Prostate gland (tissue), 2 donors: ENCODE results near the gene USP13. TPM values are rescaled to one million over a fixed set of nuclear protein-coding genes. Genes with fewer than 3 reads are reported as not detected.

ENCODE experiments used
- DNase-seq: peaks from one replicate; pipeline ENCODE4 v3.0.0-alpha.2; 2019; ENCODE audit warnings: low spot score
- H3K27ac ChIP-seq, 2 donors: fragments of 200-600 bp; sonication (generic); 2 replicates each; pipeline ENCODE4 v1.5.1; 2017 to 2019
- H3K27me3 ChIP-seq: fragments of 200-600 bp; sonication (generic); replicated peaks from 2 replicates; pipeline ENCODE4 v1.5.1; 2019; ENCODE audit not compliant: insufficient read depth
- H3K36me3 ChIP-seq, 2 donors: fragments of 200-600 bp; sonication (generic); 1 replicate in 1 of 2; 2 replicates in 1 of 2; pipeline versions ENCODE4 v1.5.1 to v1.8.1; 2017 to 2019
- H3K4me1 ChIP-seq: fragments of 200-600 bp; sonication (generic); replicated peaks from 2 replicates; pipeline ENCODE4 v1.5.1; 2019
- H3K4me3 ChIP-seq, 2 donors: fragments of 200-600 bp; sonication (generic); 2 replicates each; pipeline ENCODE4 v1.5.1; 2017 to 2019
- H3K9me3 ChIP-seq: fragments of 200-600 bp; sonication (generic); 2 replicates; pipeline ENCODE4 v1.5.1; 2017
- CTCF ChIP-seq, 4 experiments: fragments of 200-600 bp in 2 of 4; fragments of 450-650 bp in 2 of 4; sonication (generic) in 2 of 4; IDR thresholded peaks; 1 replicate in 3 of 4; 2 replicates in 1 of 4; pipeline ENCODE4 v1.5.1; 2016 to 2019; ENCODE audit warnings: antibody characterized with exemption in 4 of 4, mild to moderate bottlenecking in 2 of 4, moderate library complexity in 2 of 4
- POLR2A ChIP-seq: fragments of 450-650 bp; IDR thresholded peaks from one replicate; pipeline ENCODE4 v1.6.1; 2016; ENCODE audit warnings: antibody characterized with exemption, mild to moderate bottlenecking
- POLR2AphosphoS5 ChIP-seq: sonication (generic); formaldehyde crosslinking; IDR thresholded peaks from one replicate; pipeline ENCODE4 v1.6.1; 2017; ENCODE audit warnings: antibody characterized with exemption
- WGBS: methylation state at CpG from one replicate; pipeline ENCODE4 v1.1.5; 2018; 5-methylcytosine and 5-hydroxymethylcytosine counted together
- intact Hi-C: fragments of 100-400 bp; cut with DNase I; formaldehyde crosslinking; loops from one replicate; pipeline ENCODE4 v1.14.2; 2022
- total RNA-seq, 2 donors: library from RNA; depleted of rRNA; stranded (reverse); fragments of >200 nt; gene quantifications; one replicate each; pipeline ENCODE4 v1.1.0, GENCODE V29; 2016

Gene USP13
- total RNA-seq, 2 donors from 2014 or later, result 11.7 to 52.6 TPM

GRCh38 chr3:179694731-179695130, 41.9 kb downstream of the USP13 start:
- Histone ChIP-seq H3K9me3 (no peaks in the 10 kb centered on the region), H3K36me3 (no peaks in the 10 kb centered on the region), H3K4me1 (no peaks in the 10 kb centered on the region), H3K27ac (no peak overlapping the region), H3K27me3 (no peaks in the 10 kb centered on the region), H3K4me3 (no peak overlapping the region)
- no peak for TF ChIP-seq POLR2A
- no peak for TF ChIP-seq CTCF (IDR thresholded peaks at IDR 0.05)
- TF ChIP-seq POLR2AphosphoS5, result no peak
- intact Hi-C loops, result no loop called here
- 98% methylated on average over 6 of the region's 6 CpGs for WGBS
- no peak for DNase-seq

GRCh38 chr3:179695672-179696313, 43.0 kb downstream of the USP13 start:
- no peaks in the 10 kb centered on the region for H3K9me3 ChIP-seq
- WGBS, result 89% methylated on average over 4 of the region's 4 CpGs
- no peaks in the 10 kb centered on the region for H3K27me3 ChIP-seq
- H3K36me3 ChIP-seq, result no peaks in the 10 kb centered on the region
- intact Hi-C loops, result no loop called here
- TF ChIP-seq CTCF (IDR thresholded peaks at IDR 0.05) (no peak), POLR2A (no peak), POLR2AphosphoS5 (no peak)
- H3K4me1 ChIP-seq, result no peaks in the 10 kb centered on the region
- no peak for DNase-seq
- no peak overlapping the region for H3K4me3 ChIP-seq
- H3K27ac ChIP-seq, result no peak overlapping the region

- no peak overlapping the region for H3K27ac ChIP-seq
- H3K4me1 ChIP-seq, result no peaks in the 10 kb centered on the region
- no peak for TF ChIP-seq POLR2AphosphoS5
- TF ChIP-seq CTCF (IDR thresholded peaks at IDR 0.05), result no peak
- TF ChIP-seq POLR2A, result no peak
- no peak overlapping the region for H3K4me3 ChIP-seq
- no peaks in the 10 kb centered on the region for H3K9me3 ChIP-seq
- H3K27me3 ChIP-seq, result no peaks in the 10 kb centered on the region
- no peak for DNase-seq
- intact Hi-C loops, result no loop called here
- H3K36me3 ChIP-seq, result no peaks in the 10 kb centered on the region
- 84% methylated on average over 2 of the region's 2 CpGs for WGBS
Measured at GRCh38 chr3:179697736-179698332, 45.0 kb downstream of the USP13 start.

- no peak overlapping the region for H3K4me3 ChIP-seq
- H3K9me3 ChIP-seq, result no peaks in the 10 kb centered on the region
- H3K4me1 ChIP-seq, result no peaks in the 10 kb centered on the region
- TF ChIP-seq CTCF (IDR thresholded peaks at IDR 0.05) (no peak), POLR2AphosphoS5 (no peak), POLR2A (no peak)
- H3K27me3 ChIP-seq, result no peaks in the 10 kb centered on the region
- intact Hi-C loops, result no loop called here
- DNase-seq, result no peak
- no peaks in the 10 kb centered on the region for H3K36me3 ChIP-seq
- no peak overlapping the region for H3K27ac ChIP-seq
- 87% methylated on average over 4 of the region's 4 CpGs for WGBS
Measured at GRCh38 chr3:179700716-179701115, 47.9 kb downstream of the USP13 start.

GRCh38 chr3:179701176-179701827, 48.5 kb downstream of the USP13 start:
- TF ChIP-seq POLR2A (no peak), POLR2AphosphoS5 (no peak), CTCF (IDR thresholded peaks at IDR 0.05) (no peak)
- DNase-seq, result no peak
- 86% methylated on average over 12 of the region's 12 CpGs for WGBS
- intact Hi-C loops, result no loop called here
- Histone ChIP-seq H3K36me3 (no peaks in the 10 kb centered on the region), H3K27me3 (no peaks in the 10 kb centered on the region), H3K9me3 (no peaks in the 10 kb centered on the region), H3K4me1 (no peaks in the 10 kb centered on the region), H3K4me3 (no peak overlapping the region), H3K27ac (no peak overlapping the region)
